NCI-H1105 (cell line): ENCODE data around the gene KDM4B.

Source experiments
- DNase-seq: peaks from one replicate; lab custom pipeline; 2025; lab: John Stamatoyannopoulos, UW

The KDM4B gene

GRCh38 chr19:5068233-5069072 is 99.5 kb downstream of the KDM4B start:
- DNase-seq: no peak

DNA sequence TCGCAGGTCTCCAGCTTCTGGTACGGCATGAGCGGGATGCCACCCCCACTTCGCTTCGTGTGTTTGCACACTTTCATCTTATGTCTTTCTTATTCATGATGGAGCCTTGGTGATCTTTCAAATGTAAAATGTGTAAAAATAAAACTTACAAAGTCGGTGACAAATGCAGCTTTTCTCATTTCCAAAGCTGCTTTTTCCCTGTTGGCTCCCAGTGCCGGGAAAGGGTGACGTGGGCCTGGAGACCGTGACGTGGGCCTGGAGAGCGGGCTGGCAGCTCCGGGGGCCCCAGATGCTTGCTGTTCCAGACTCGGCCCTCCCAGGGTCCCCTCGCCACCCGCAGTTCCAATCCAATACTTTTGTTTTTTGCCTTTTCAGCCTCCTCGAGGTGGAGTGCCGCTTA is 101.4 kb downstream of the KDM4B start:
- no peak for DNase-seq

- DNase-seq: no peak
Measured at GRCh38 chr19:5070930-5071329, 102.0 kb downstream of the KDM4B start.

GRCh38 chr19:5071579-5071978 is 102.7 kb downstream of the KDM4B start:
- DNase-seq: no peak

DNA sequence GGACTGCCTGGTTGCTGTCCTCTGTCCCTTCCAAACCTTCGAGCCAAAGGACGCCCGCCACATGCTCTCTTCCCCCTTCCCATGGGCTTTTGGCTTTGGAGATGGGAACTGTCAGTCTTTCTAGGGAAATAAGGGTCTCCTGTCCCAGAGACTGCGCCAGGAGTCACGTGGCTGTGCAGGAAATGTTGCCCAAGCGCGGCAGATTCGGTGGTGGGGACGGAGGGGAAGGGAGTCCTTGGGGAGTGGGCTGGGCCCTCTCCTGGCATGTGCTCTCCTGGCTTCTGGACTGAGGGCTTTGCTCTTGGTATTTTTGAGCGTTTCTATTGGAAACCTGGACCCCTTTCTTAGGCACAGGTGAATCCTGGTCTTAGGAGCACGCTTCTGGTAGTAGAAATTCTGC is 103.2 kb downstream of the KDM4B start:
- DNase-seq: no peak

GRCh38 chr19:5073153-5073844 is 104.4 kb downstream of the KDM4B start:
- DNase-seq: no peak

DNA sequence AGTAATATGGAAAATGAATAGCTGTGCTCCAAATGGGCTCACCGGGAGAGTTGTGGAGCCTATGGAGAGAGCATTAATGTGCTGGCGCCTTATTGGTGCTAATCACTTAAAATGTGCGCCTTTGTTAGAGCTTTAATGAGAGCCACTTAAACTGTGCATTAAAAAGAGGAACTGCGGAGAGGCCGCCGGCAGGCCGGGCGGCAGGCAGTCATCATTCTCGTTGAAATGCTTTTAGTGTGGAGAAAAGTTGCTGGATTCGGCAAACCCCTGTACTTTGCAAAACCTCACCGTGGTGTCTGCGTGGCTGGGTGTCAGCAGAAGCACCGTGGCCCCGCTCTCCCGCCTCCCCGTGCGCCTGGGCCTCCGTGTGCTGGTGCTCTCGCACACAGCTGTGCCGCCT is 105.5 kb downstream of the KDM4B start:
- DNase-seq: no peak

DNA sequence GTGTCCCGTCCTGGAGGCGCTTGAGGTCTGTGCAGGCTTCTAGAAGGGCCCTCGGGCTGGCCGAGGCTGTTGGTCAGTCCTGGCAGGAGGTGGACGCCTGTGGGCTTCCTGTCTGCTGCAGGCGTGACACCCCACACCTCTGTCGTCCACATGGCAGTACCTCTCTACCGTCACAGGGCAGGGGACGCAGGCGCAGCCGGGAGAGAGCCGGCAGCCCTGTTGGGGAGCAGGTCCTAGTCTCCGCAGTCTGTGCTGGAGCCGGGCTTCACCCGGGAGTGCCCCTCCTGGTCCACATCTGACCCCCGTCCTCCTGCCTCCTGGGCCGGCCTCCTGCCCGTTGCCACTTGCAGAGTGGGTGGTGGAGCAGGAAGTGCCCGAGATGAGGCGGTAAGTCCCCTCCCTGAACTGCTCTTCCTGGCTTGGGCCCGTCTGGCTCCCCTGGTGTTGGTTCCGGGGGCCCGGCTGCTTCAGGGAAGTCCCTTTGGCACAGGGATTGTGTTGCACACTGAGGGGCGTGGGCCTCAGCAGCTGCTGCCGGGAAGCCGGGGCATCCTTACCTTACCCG is 106.0 kb downstream of the KDM4B start:
- DNase-seq: no peak

DNA sequence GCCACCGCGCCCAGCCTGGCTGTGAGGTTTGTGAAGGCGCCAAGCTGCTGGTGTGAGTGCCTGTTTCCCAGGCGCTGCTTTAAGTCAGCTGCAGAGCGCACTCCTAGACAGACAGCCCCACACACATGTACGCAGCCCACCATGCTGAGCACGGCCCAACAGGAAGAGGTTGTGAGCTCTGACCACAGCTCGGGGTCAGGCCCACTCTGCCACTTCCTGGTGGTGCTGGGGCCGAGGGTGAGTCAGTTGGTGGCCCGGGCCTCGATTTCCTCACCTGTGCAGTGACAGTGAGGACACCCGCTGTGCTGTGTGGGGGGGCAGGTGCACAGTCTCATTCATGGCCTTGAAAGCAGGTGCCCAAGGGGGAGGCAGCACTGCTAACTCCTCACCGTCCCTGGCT is 106.7 kb downstream of the KDM4B start:
- no peak for DNase-seq

DNA sequence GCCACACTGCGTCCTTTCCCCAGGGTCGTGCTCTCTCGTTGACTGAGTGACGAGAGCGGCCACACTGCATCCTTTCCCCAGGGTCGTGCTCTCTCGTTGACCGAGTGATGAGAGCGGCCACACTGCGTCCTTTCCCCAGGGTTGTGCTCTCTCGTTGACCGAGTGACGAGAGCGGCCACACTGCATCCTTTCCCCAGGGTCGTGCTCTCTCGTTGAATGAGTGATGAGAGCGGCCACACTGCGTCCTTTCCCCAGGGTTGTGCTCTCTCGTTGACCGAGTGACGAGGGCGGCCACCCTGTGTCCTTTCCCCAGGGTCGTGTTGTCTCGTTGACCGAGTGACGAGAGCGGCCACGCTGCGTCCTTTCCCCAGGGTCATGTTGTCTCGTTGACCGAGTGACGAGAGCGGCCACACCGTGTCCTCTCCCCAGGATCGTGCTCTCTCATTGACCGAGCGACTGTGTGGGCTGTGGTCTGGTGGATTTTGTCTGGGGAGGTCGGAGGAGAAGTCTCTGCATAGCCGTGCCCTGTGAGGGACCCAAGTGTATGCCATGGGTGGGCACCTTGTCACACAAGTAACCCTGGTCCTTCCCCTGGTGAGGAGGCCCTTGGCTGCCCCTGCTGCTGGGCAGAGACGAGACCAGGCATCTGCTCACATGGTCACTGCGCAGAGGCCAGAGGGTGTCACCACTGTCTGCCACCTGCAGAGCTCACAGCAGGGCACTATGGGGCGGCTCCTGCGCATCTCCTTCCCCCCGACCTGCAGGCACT is 107.7 kb downstream of the KDM4B start:
- no peak for DNase-seq

DNA sequence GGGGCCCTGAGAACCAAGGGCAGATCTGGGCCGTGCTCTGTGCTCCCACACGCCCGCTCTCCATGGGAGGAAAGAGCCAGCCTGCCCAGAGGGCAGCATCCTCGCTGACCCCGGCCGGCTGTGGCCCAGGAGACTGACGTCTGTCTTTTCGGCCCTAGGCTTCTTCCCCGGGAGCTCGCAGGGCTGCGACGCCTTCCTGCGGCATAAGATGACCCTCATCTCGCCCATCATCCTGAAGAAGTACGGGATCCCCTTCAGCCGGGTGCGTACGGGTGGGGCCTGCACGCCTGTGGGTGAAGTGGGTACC is 108.2 kb downstream of the KDM4B start:
- DNase-seq: no peak

DNA sequence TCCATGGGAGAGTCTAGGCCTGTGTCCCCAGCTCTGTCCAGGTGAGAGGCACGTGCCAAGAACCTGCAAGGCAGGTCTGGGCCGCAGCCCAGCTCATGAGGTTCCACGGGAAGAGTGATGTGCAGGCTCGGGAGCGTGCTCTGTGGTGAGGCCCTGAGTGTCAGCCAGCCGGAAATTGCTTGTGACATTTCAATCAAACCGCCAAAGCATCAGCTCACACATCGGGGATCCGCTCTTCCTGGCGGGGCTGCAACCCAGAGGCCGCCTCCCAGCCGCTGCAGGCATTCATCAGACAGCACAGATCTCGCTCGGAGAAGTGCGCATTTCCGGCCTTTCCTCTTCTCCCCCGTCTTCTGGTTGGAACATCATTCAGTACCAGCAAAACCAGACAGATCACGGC is 109.3 kb downstream of the KDM4B start:
- no peak for DNase-seq

DNA sequence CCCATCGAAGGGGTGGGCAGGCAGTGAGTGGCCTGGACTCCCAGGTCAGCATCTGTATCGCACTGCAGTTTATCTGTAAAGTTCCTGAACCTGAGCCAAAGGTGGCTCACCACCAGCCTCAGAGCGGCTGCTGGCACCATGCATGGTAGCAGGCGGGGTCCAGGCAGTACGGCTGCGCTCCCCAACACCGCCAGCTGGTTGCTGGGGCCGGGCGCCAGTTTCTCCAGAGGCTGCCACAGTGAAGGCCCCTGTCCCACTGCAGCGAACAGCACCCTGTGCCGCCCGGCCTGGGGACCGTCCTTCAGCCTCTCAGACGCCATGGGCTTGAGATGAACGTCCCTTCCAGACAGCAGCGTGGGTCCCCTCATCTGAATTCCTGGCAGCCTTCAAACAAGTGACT is 109.8 kb downstream of the KDM4B start:
- DNase-seq: no peak

DNA sequence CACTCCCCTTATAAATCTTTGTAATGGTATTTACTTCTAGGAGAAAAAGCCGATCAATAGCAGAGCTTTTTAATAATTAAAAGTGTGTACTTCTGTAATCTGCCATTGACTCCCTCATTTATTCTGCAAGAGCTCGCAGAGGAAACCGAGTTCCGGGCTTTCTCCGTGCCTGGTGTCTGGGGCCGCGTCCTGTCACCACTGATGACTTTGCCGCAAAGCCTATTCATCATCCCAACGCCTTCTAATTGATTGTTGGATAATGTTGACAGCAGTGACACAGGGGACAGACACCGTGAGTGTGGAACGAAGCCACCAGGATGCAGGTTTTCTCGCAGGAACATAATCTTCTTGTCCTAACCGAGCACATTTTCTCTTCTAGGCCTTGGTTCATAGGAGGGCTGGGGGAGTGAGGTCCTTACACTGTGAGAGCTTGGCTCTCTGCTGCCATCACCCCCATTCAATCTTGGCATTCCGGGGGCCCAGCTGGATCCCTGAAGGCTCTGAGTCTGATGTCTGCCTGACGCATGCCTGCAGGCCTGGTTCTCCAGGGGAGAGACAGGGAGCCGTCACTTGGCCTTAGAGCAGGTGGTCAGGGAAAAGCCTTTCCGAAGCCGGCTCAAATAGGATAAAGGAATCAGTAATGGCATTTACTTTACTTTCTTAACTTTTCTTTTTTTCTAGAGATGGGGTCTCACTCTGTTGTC is 110.3 kb downstream of the KDM4B start:
- DNase-seq: no peak

GRCh38 chr19:5080030-5080654 is 111.2 kb downstream of the KDM4B start:
- peak; percentile 89 for DNase-seq

DNA sequence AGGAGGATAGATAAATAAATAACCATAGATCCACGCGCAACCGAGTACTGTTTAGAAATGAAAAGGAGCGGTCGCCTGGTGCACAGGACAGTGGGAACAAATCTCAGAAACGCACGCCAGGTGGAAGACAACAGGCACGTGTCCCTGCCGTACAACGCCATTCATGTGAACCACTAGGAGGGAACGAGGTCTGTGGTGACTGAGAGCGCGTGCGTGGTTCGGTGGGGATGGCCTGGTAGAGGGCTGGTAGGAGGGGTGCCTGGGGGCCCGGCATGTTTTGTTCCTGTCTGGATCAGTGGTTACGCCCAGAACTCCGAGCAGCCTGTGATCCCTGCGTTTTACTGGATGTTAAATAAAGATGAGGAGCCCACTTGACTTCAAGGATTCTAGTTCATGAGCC is 111.9 kb downstream of the KDM4B start:
- no peak for DNase-seq

- no peak for DNase-seq
Measured at GRCh38 chr19:5081443-5082161, 112.7 kb downstream of the KDM4B start.

- no peak for DNase-seq
Measured at GRCh38 chr19:5083547-5083965, 114.6 kb downstream of the KDM4B start.

- DNase-seq: no peak
Measured at GRCh38 chr19:5085566-5085965, 116.7 kb downstream of the KDM4B start.

GRCh38 chr19:5086230-5086629 is 117.3 kb downstream of the KDM4B start:
- DNase-seq: no peak
